ENCODE results near the gene TRDN. TPM values are rescaled to one million over a fixed set of nuclear protein-coding genes. Genes with fewer than 3 reads are reported as not detected.

Gene TRDN
- total RNA-seq, 1 experiment from 2014 or later = 10.4 TPM

GRCh38 chr6:123402052-123402451, 234.7 kb downstream of the TRDN start:
- no peak overlapping the region for H2AFZ ChIP-seq (ENCODE audit: low read length)
- no CpG with 5 or more reads among the region's 2 CpGs for WGBS (ENCODE audit: extremely low coverage, insufficient read length, low lambda C conversion rate)
- H2BK12ac ChIP-seq (ENCODE audit: insufficient read length, low read depth, low read length) = no peak overlapping the region
- Mint-ChIP-seq H3K9me3 (no peaks in the 10 kb centered on the region), H3K4me3 (no peak overlapping the region), H3K27me3 (ENCODE audit: low read depth) (no peaks in the 10 kb centered on the region), H3K4me1 (peaks cover 6% of the 10 kb centered on the region in 2 experiments), H3K27ac (peak overlapping the region in 1 of 3 experiments; percentile 49; a peak in 2 of 7 replicates), H3K36me3 (ENCODE audit: insufficient read depth in 1 of 3, low read depth in 3 of 3) (no peaks in the 10 kb centered on the region)
- no peak overlapping the region for H3K14ac ChIP-seq (ENCODE audit: insufficient read depth, low read length)
- no peak for TF ChIP-seq CTCF (conservative IDR thresholded peaks at IDR 0.05)
- no peak overlapping the region for H2BK20ac ChIP-seq (ENCODE audit: low read depth, low read length, poor library complexity, severe bottlenecking)
- H3K27me3 ChIP-seq (ENCODE audit: insufficient read depth, low read length) = no peaks in the 10 kb centered on the region
- H4K20me1 ChIP-seq (ENCODE audit: control insufficient read depth, insufficient read depth, insufficient read length) = no peaks in the 10 kb centered on the region
- H2BK5ac ChIP-seq (ENCODE audit: insufficient read length, low read length) = no peak overlapping the region
- no peak for DNase-seq
- H3K4ac ChIP-seq (ENCODE audit: low read depth, low read length) = no peak overlapping the region
- no peak overlapping the region for H3K4me2 ChIP-seq (ENCODE audit: insufficient read depth, insufficient read length, low read length)
- no peak overlapping the region for H3K56ac ChIP-seq (ENCODE audit: insufficient read length, low read depth, low read length)
- H3K23ac ChIP-seq (ENCODE audit: insufficient read length, low read depth, low read length) = no peak overlapping the region
- no peaks in the 10 kb centered on the region for H3K79me1 ChIP-seq (ENCODE audit: insufficient read depth, low read depth, low read length, poor library complexity, severe bottlenecking)
- H4K91ac ChIP-seq (ENCODE audit: insufficient read length, low read depth, low read length) = no peak overlapping the region
- no peak overlapping the region for H2BK15ac ChIP-seq (ENCODE audit: low read depth, low read length)
- H3K79me2 ChIP-seq (ENCODE audit: insufficient read depth, low read length) = no peaks in the 10 kb centered on the region
- H4K5ac ChIP-seq (ENCODE audit: insufficient read length, low read depth, low read length) = no peak overlapping the region
- no peak overlapping the region for H3K9ac ChIP-seq (ENCODE audit: extremely low read depth, insufficient read length, low read length)
- H2AK5ac ChIP-seq (ENCODE audit: insufficient read length, low read length) = no peak overlapping the region
- H3K18ac ChIP-seq (ENCODE audit: insufficient read length, low read depth, low read length) = no peak overlapping the region
- H3K27ac ChIP-seq (ENCODE audit: insufficient read length, low read depth, low read length) = no peak overlapping the region
- H3K4me1 ChIP-seq (ENCODE audit: insufficient read depth, low read length) = peaks cover 4% of the 10 kb centered on the region
- H4K8ac ChIP-seq (replicated peaks; ENCODE audit: insufficient read length, low read depth, low read length) = no peak overlapping the region
- no peaks in the 10 kb centered on the region for H3K9me3 ChIP-seq (ENCODE audit: control insufficient read depth, low read depth, low read length)
- no peak overlapping the region for H3T11ph ChIP-seq (ENCODE audit: low read length)
- H2BK120ac ChIP-seq (ENCODE audit: low read depth, low read length, poor library complexity, severe bottlenecking) = no peak overlapping the region
- H3K23me2 ChIP-seq (ENCODE audit: insufficient read length, low read depth, low read length, poor library complexity, severe bottlenecking) = no peaks in the 10 kb centered on the region
